Spinal cord (tissue), 10 donors: ENCODE data around the gene STX8. TPM values are rescaled to one million over a fixed set of nuclear protein-coding genes. Genes with fewer than 3 reads are reported as not detected.

Experiments
- DNase-seq, 6 donors: peaks; one replicate each; pipeline versions ENCODE4 v3.0.0 to v3.0.0-alpha.2; 2013 to 2015; ENCODE audit warnings: low spot score in 6 of 6, low read depth in 4 of 6
- H3K27ac ChIP-seq: one replicate; pipeline ENCODE4 v1.5.1; 2013; ENCODE audit warnings: low read depth, low read length, control low read depth
- H3K27me3 ChIP-seq: one replicate; pipeline ENCODE4 v1.6.1; 2013; ENCODE audit warnings: low read length; ENCODE audit not compliant: control insufficient read depth, insufficient read depth
- H3K36me3 ChIP-seq: one replicate; pipeline ENCODE4 v1.6.1; 2013; ENCODE audit warnings: low read length; ENCODE audit not compliant: control insufficient read depth, insufficient read depth
- H3K4me1 ChIP-seq: one replicate; pipeline ENCODE4 v1.6.1; 2013; ENCODE audit warnings: low read length; ENCODE audit not compliant: control insufficient read depth, insufficient read depth
- H3K4me3 ChIP-seq: one replicate; pipeline ENCODE4 v1.5.1; 2013; ENCODE audit warnings: low read depth, low read length, control low read depth
- H3K9me3 ChIP-seq: one replicate; pipeline ENCODE4 v1.6.1; 2013; ENCODE audit warnings: low read length; ENCODE audit not compliant: control insufficient read depth, insufficient read depth
- whole genome bisulfite sequencing: methylation state at CpG from one replicate; pipeline ENCODE4 v1.1.5; 2013; ENCODE audit warnings: missing lambda C conversion rate; ENCODE audit not compliant: insufficient coverage; 5-methylcytosine and 5-hydroxymethylcytosine counted together
- polyA plus RNA-seq, 2 donors: library from polyadenylated mRNA; unstranded; fragments of 120-200 nt; gene quantifications; one replicate each; pipeline ENCODE4 v1.2.1, GENCODE V29; 2013; ENCODE audit not compliant: insufficient read length in 2 of 2
- total RNA-seq, 2 donors: library from RNA; depleted of rRNA in 1 of 2; stranded (reverse); fragments of 120-200 nt in 1 of 2; fragments of >200 nt in 1 of 2; gene quantifications; one replicate each; pipeline versions ENCODE4 v1.2.3 to v1.2.4, GENCODE V29; 2013 to 2014
- donor health status: healthy.

The STX8 gene
- total and polyA plus RNA-seq, 4 donors = 55.5 to 89.2 (median 63.2) TPM

DNA sequence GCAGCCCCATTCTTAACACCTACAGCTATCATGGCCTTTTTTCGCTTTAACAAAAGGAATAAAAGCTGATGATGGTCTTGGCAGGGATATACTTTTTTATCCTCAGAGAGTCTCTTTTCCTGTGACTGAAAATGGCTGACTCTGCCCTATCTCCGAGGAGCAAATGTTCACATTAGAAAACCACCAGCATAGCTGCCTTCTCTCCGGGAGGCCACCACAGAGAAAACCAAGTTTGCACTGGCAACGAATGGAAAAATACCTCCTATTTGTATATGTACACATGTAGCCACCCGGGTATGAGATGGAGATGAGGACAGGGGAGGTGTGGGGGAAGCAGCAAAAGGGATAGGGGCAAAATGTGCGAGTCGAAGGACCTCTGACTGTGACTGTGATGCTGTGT lies 88.2 kb downstream of the STX8 start:
- peaks cover 1% of the 10 kb centered on the region for H3K9me3 ChIP-seq
- no peaks in the 10 kb centered on the region for H3K4me1 ChIP-seq
- no peak overlapping the region for H3K27ac ChIP-seq
- H3K4me3 ChIP-seq = no peak overlapping the region
- peaks cover 4% of the 10 kb centered on the region for H3K36me3 ChIP-seq
- no peaks in the 10 kb centered on the region for H3K27me3 ChIP-seq
- DNase-seq = no peak
- WGBS = 88% methylated on average over 3 of the region's 7 CpGs

DNA sequence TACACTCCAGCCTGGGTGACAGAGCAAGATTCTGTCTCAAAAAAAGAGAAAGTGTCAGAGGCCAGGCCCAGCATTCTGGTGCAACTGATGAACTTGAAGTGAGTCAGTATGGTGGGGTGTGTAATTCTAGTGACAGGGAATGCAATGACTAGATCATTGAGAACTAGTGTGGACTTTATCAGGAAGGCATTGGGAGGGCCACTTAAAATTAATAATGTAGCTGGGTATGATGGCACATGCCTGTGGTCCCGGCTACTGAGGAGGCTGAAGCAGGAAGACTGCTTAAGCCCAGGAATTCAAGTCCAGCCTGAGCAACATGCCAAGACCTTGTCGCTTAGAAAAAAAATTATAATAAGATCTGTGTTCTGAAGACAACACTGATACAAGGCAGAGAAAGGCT lies 90.8 kb downstream of the STX8 start:
- WGBS = 96% methylated on average over 2 of the region's 2 CpGs
- Histone ChIP-seq H3K4me1 (no peaks in the 10 kb centered on the region), H3K27ac (no peak overlapping the region), H3K36me3 (no peaks in the 10 kb centered on the region), H3K27me3 (no peaks in the 10 kb centered on the region), H3K4me3 (no peak overlapping the region), H3K9me3 (no peaks in the 10 kb centered on the region)
- DNase-seq = no peak

DNA sequence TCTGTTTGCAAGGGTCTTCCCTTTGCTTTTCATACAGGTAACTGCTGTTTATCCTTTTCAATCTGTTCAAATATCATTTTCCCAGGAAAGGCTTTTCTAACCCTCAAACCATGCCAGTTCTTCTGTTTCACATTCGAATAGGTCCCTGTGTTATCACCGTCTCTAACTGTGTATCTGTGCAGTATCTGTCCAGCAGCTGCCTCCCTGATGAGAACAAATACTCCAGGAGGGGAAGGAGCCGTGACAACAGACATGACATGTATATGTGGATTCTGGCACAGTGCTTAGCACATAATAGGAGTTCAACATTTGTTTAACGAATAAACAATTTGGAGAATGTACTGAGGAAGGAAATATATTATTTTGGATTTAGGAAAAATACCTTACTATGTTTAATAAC lies 95.7 kb downstream of the STX8 start:
- H3K27ac ChIP-seq = no peak overlapping the region
- DNase-seq = no peak
- 80% methylated on average over 1 of the region's 4 CpGs for WGBS
- no peaks in the 10 kb centered on the region for H3K36me3 ChIP-seq
- H3K4me3 ChIP-seq = no peak overlapping the region
- H3K4me1 ChIP-seq = peaks cover 8% of the 10 kb centered on the region
- no peaks in the 10 kb centered on the region for H3K9me3 ChIP-seq
- no peaks in the 10 kb centered on the region for H3K27me3 ChIP-seq

DNA sequence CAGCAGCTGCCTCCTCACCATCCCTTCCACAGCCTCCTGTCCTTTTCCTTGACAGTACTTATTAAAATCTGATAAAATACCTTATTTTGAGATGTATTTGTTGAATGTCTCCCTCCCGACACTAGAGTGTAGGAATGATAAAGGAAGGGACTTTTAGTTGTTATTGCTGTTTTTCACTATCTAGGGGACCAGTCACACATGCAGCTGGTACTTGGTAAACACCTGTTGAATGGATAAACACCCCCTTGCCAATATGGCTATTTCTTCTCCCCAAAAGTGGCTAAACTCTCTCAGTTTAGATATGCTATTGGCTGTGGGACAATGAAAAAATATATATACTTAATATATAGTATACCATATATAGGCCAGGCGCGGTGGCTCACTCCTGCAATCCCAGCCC lies 96.7 kb downstream of the STX8 start:
- H3K9me3 ChIP-seq = no peaks in the 10 kb centered on the region

DNA sequence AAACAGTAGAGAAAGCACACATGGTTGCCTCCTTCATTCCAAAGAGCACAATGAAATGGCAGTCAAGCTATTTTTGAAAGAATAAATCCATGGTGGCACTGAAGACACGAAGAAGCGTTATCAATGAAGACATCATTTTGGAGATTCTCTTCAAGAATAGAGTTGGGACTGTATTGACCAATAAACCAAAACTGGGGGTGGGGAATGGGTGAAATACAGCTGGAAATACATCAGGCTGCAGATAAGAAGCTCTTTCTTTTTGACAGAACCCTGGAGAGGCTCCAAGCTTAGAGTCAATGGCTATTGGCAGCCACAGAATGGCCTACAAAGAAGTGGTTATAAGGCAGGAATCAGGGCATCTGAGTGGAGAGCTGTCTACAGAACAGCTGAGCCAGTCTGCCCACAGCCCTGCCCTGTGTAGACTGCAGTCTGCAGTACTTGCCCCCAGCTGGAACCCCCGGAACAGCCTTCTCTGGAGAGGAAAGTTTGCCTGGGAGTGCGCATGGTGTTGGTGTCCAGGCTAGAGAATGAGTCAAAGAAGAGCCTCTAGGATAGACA lies 100.4 kb downstream of the STX8 start:
- DNase-seq = peak in 5 of 6 donors; percentile 40 to 85 (median 63)

More for the DNA sequence above, 96.7 kb downstream of the STX8 start:
- Histone ChIP-seq H3K27me3 (no peaks in the 10 kb centered on the region), H3K4me1 (peaks cover 8% of the 10 kb centered on the region), H3K36me3 (no peaks in the 10 kb centered on the region), H3K27ac (no peak overlapping the region), H3K4me3 (no peak overlapping the region)
- no peak for DNase-seq
- WGBS = no CpG with 5 or more reads among the region's 3 CpGs

DNA sequence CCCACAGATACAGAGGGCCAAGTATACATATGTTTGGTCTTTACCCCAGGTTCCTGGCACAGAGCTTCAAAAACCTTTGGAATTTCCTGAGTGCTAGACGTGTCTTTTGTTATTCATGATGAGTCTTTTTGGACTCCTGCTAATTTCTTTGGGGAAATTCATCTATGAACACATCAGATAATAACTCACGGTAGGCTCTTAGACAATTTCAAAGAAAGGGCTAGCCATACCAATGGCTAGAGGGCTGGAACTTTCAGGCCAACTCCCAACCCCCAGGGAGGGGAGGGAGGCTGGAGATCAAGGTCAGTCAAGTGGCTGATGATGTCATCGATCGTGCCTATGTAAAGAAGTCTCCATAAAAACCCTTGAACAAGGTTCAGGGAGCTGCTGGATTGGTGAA lies 101.9 kb downstream of the STX8 start:
- Histone ChIP-seq H3K27me3 (no peaks in the 10 kb centered on the region), H3K9me3 (no peaks in the 10 kb centered on the region), H3K36me3 (no peaks in the 10 kb centered on the region), H3K4me1 (peaks cover 8% of the 10 kb centered on the region), H3K27ac (no peak overlapping the region), H3K4me3 (no peak overlapping the region)
- DNase-seq = no peak
- no CpG with 5 or more reads among the region's 4 CpGs for WGBS

More for the DNA sequence above, 100.4 kb downstream of the STX8 start:
- peaks cover 8% of the 10 kb centered on the region for H3K4me1 ChIP-seq
- H3K36me3 ChIP-seq = no peaks in the 10 kb centered on the region
- no peaks in the 10 kb centered on the region for H3K27me3 ChIP-seq
- WGBS = 61% methylated on average over 2 of the region's 4 CpGs
- no peak overlapping the region for H3K4me3 ChIP-seq
- no peaks in the 10 kb centered on the region for H3K9me3 ChIP-seq
- peak overlapping the region; percentile 15 for H3K27ac ChIP-seq

DNA sequence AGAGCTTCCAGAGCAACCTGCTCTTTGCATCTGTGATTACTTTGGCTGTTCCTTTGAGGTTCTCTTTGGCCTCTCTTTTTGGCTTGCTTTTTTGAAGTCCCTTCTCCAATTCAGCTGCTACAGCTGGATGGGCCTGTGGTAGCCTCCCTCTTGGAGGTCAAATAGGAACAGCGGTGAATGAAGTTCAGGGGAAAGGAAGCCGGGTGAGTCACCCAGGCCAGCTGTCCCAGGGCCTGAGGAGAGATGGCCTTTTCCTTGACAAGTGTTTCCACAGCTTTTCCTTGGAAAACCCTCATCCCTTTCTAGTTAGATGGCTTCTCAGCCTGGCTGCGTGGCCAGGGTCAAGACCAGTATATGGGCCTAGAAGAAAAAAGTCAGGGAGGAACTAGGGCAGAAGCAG lies 103.1 kb downstream of the STX8 start:
- H3K9me3 ChIP-seq = no peaks in the 10 kb centered on the region
- H3K27ac ChIP-seq = no peak overlapping the region
- peaks cover 9% of the 10 kb centered on the region for H3K4me1 ChIP-seq
- H3K4me3 ChIP-seq = no peak overlapping the region
- no peaks in the 10 kb centered on the region for H3K27me3 ChIP-seq
- no peak for DNase-seq
- 100% methylated on average over 3 of the region's 3 CpGs for WGBS
- no peaks in the 10 kb centered on the region for H3K36me3 ChIP-seq

DNA sequence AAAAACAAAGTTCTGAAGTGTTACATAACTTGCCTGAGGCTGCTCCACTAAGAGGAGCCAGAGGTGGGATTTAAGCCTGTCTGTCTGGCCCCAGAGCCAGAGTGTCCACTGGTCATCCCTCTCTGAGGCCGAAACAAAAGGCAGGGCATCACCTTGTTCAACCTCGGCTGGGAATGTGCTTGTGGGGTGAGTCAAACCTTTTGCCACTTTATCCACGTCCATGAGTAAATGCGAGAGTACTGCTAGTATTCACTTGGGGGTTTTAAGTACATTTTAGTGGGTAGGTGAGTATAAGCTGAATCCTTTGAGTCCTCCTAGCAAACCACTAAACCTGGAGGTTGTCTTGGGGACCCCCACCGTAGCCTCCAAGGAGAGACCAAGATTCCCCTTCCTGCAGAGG lies 103.5 kb downstream of the STX8 start:
- no peaks in the 10 kb centered on the region for H3K27me3 ChIP-seq
- H3K27ac ChIP-seq = no peak overlapping the region
- H3K4me1 ChIP-seq = peaks cover 11% of the 10 kb centered on the region
- DNase-seq = no peak
- no peaks in the 10 kb centered on the region for H3K36me3 ChIP-seq
- no peaks in the 10 kb centered on the region for H3K9me3 ChIP-seq
- H3K4me3 ChIP-seq = no peak overlapping the region
- WGBS = 94% methylated on average over 3 of the region's 5 CpGs

DNA sequence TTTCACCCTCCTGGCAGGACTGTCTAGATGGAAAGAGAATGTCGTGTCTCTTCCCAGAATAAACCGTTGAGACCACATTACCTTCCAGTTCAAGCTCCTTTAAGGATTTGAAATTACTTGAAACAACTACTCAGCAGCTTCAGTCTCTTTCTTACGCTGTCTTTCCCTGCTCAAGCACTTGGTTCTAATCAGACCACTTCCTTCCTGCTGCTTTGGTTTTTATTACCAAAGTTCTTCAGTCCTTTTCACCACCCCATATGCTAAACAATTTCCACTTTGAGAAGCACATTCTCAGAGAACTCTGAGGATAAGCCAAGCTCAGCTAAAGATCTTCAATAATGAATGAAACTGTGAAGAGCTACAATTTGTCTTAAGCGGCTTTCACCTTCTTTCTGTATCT lies 105.4 kb downstream of the STX8 start:
- H3K4me3 ChIP-seq = no peak overlapping the region
- no peaks in the 10 kb centered on the region for H3K27me3 ChIP-seq
- H3K27ac ChIP-seq = no peak overlapping the region
- H3K9me3 ChIP-seq = no peaks in the 10 kb centered on the region
- DNase-seq = no peak
- 44% methylated on average over 3 of the region's 4 CpGs for WGBS
- no peaks in the 10 kb centered on the region for H3K36me3 ChIP-seq
- H3K4me1 ChIP-seq = peaks cover 15% of the 10 kb centered on the region

DNA sequence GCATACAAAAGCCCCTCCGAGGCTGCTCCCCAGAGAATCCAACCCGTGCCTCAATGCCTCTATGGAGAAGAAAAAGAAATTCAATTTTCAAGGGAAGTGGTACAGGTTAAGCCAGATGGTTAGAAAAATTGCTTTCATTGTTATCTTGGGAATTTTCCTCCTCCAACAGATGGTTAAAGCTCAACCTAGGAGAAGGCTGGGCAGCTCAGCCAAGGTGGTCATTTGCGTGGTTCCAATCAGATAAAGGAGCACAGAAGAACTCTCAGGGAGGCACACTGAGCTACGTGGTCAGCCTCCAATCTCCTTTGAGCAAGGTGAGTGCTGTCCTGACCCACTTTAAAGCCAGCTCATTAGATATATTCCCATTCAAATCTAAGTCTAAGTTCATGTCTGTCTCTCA lies 106.7 kb downstream of the STX8 start:
- Histone ChIP-seq H3K9me3 (no peaks in the 10 kb centered on the region), H3K27ac (no peak overlapping the region), H3K36me3 (no peaks in the 10 kb centered on the region), H3K4me3 (no peak overlapping the region), H3K4me1 (peaks cover 16% of the 10 kb centered on the region), H3K27me3 (no peaks in the 10 kb centered on the region)
- DNase-seq = no peak
- WGBS = 74% methylated on average over 4 of the region's 4 CpGs
